Fibroblast of lung (primary cell): Measurements from ENCODE around the gene KRT32. TPM values are rescaled to one million over a fixed set of nuclear protein-coding genes. Genes with fewer than 3 reads are reported as not detected.

ENCODE experiments used
- polyA plus RNA-seq, 2 donors: library from polyadenylated mRNA; depleted of rRNA in 1 of 2; stranded (reverse) in 1 of 2; unstranded in 1 of 2; fragments of >200 nt; gene quantifications; 2 replicates each; pipeline ENCODE4 v1.2.1, GENCODE V29; 2011 to 2012; ENCODE audit warnings: missing spikeins in 1 of 2
- total RNA-seq: library from RNA; depleted of rRNA; stranded (reverse); fragments of >200 nt; gene quantifications from 2 replicates; pipeline ENCODE4 v1.2.1, GENCODE V29; 2014

The KRT32 gene
- total and polyA plus RNA-seq, 2 donors (not counting 1 experiment from before 2014, with no cell fraction given), result under 0.01 to 0.03 TPM

Other genes starting within 250 kb of the KRT32 start
- not detected in 2 replicates for gene KRTAP9-2, start 240.7 kb downstream of the KRT32 start, total RNA-seq
- not detected in 2 replicates for gene KRTAP9-2, start 240.7 kb downstream of the KRT32 start, polyA plus RNA-seq
- not detected in 2 replicates for gene KRTAP9-3, start 234.9 kb downstream of the KRT32 start, total RNA-seq
- not detected in 2 replicates for gene KRTAP9-3, start 234.9 kb downstream of the KRT32 start, polyA plus RNA-seq
- gene KRTAP9-8, start 229.4 kb downstream of the KRT32 start, total RNA-seq, result not detected in 2 replicates
- not detected in 2 replicates for gene KRTAP9-8, start 229.4 kb downstream of the KRT32 start, polyA plus RNA-seq
- not detected in 2 replicates for gene KRTAP9-4, start 217.7 kb downstream of the KRT32 start, total RNA-seq
- gene KRTAP9-4, start 217.7 kb downstream of the KRT32 start, polyA plus RNA-seq, result not detected in 2 replicates
- not detected in 2 replicates for gene KRTAP9-9, start 212.0 kb downstream of the KRT32 start, total RNA-seq
- gene KRTAP9-9, start 212.0 kb downstream of the KRT32 start, polyA plus RNA-seq, result not detected in 2 replicates
- not detected in 2 replicates for gene KRTAP9-6, start 202.0 kb downstream of the KRT32 start, total RNA-seq
- not detected in 2 replicates for gene KRTAP9-6, start 202.0 kb downstream of the KRT32 start, polyA plus RNA-seq
- gene KRTAP9-7, start 191.7 kb downstream of the KRT32 start, total RNA-seq, result not detected in 2 replicates
- gene KRTAP9-7, start 191.7 kb downstream of the KRT32 start, polyA plus RNA-seq, result not detected in 2 replicates
- gene KRTAP29-1, start 164.5 kb downstream of the KRT32 start, total RNA-seq, result not detected in 2 replicates
- gene KRTAP29-1, start 164.5 kb downstream of the KRT32 start, polyA plus RNA-seq, result not detected in 2 replicates
- not detected in 2 replicates for gene KRTAP16-1, start 158.1 kb downstream of the KRT32 start, total RNA-seq
- gene KRTAP16-1, start 158.1 kb downstream of the KRT32 start, polyA plus RNA-seq, result not detected in 2 replicates
- not detected in 2 replicates for gene KRTAP17-1, start 151.7 kb downstream of the KRT32 start, total RNA-seq
- not detected in 2 replicates for gene KRTAP17-1, start 151.7 kb downstream of the KRT32 start, polyA plus RNA-seq
- not detected in 2 replicates for gene KRT33A, start 116.6 kb downstream of the KRT32 start, total RNA-seq
- not detected in 2 replicates for gene KRT33A, start 116.6 kb downstream of the KRT32 start, polyA plus RNA-seq
- gene KRT33B, start 97.6 kb downstream of the KRT32 start, total RNA-seq, result not detected in 2 replicates
- not detected in 2 replicates for gene KRT33B, start 97.6 kb downstream of the KRT32 start, polyA plus RNA-seq
- under 0.01 TPM in 1 of 2 replicates, not detected in the other for gene KRT34, start 85.1 kb downstream of the KRT32 start, total RNA-seq
- gene KRT34, start 85.1 kb downstream of the KRT32 start, polyA plus RNA-seq, result 0.45 and 1.00 TPM in 2 replicates
- gene KRT31, start 69.8 kb downstream of the KRT32 start, total RNA-seq, result not detected in 2 replicates
- not detected in 2 replicates for gene KRT31, start 69.8 kb downstream of the KRT32 start, polyA plus RNA-seq
- gene KRT37, start 42.8 kb downstream of the KRT32 start, total RNA-seq, result not detected in 2 replicates
- gene KRT37, start 42.8 kb downstream of the KRT32 start, polyA plus RNA-seq, result not detected in 2 replicates
- under 0.01 TPM in 1 of 2 replicates, not detected in the other for gene KRT38, start 26.4 kb downstream of the KRT32 start, total RNA-seq
- 0.02 and 0.07 TPM in 2 replicates for gene KRT38, start 26.4 kb downstream of the KRT32 start, polyA plus RNA-seq
- gene KRT35, start 13.8 kb upstream of the KRT32 start, total RNA-seq, result not detected in 2 replicates
- gene KRT35, start 13.8 kb upstream of the KRT32 start, polyA plus RNA-seq, result not detected in 2 replicates
- not detected in 2 replicates for gene KRT36, start 22.5 kb upstream of the KRT32 start, total RNA-seq
- gene KRT36, start 22.5 kb upstream of the KRT32 start, polyA plus RNA-seq, result 0.03 TPM in 2 replicates
- not detected in 2 replicates for gene KRT13, start 38.2 kb upstream of the KRT32 start, total RNA-seq
- gene KRT13, start 38.2 kb upstream of the KRT32 start, polyA plus RNA-seq, result 0.03 TPM in 1 of 2 replicates, not detected in the other
- 0.17 TPM in 1 of 2 replicates, not detected in the other for gene KRT15, start 51.5 kb upstream of the KRT32 start, total RNA-seq
- 0.47 and 1.8 TPM in 2 replicates for gene KRT15, start 51.5 kb upstream of the KRT32 start, polyA plus RNA-seq
- 11.6 and 22.3 TPM in 2 replicates for gene KRT19, start 60.9 kb upstream of the KRT32 start, total RNA-seq
- 8.1 and 32.6 TPM in 2 replicates for gene KRT19, start 60.9 kb upstream of the KRT32 start, polyA plus RNA-seq
- gene KRT9, start 104.7 kb upstream of the KRT32 start, total RNA-seq, result not detected in 2 replicates
- not detected in 2 replicates for gene KRT9, start 104.7 kb upstream of the KRT32 start, polyA plus RNA-seq
- gene KRT14, start 119.5 kb upstream of the KRT32 start, total RNA-seq, result not detected in 2 replicates
- 0.62 and 0.94 TPM in 2 replicates for gene KRT14, start 119.5 kb upstream of the KRT32 start, polyA plus RNA-seq
- not detected in 2 replicates for gene KRT16, start 145.4 kb upstream of the KRT32 start, total RNA-seq
- 0.05 and 0.09 TPM in 2 replicates for gene KRT16, start 145.4 kb upstream of the KRT32 start, polyA plus RNA-seq
- gene KRT17, start 157.2 kb upstream of the KRT32 start, total RNA-seq, result 0.26 and 0.50 TPM in 2 replicates
- 0.89 and 0.90 TPM in 2 replicates for gene KRT17, start 157.2 kb upstream of the KRT32 start, polyA plus RNA-seq
- gene EIF1, start 221.5 kb upstream of the KRT32 start, total RNA-seq, result 112 and 145 TPM in 2 replicates
- gene EIF1, start 221.5 kb upstream of the KRT32 start, polyA plus RNA-seq, result 225 and 256 TPM in 2 replicates
- not detected in 2 replicates for gene GAST, start 244.9 kb upstream of the KRT32 start, total RNA-seq
- not detected in 2 replicates for gene GAST, start 244.9 kb upstream of the KRT32 start, polyA plus RNA-seq